GM12865 (cell line): ENCODE data around the gene MAGI2.

Source experiments
- DNase-seq: peaks from one replicate; pipeline ENCODE4 v3.0.0; 2010; ENCODE audit warnings: low read depth
- H3K4me3 ChIP-seq: 2 replicates; pipeline ENCODE4 v1.5.1; 2011; ENCODE audit warnings: mild to moderate bottlenecking, low read depth, low read length, control low read depth
- TF ChIP-seq, protein P1 (sequence below): IDR thresholded peaks from 2 replicates; pipeline ENCODE4 v1.5.1; 2011; ENCODE audit warnings: low read length, control low read depth, low read depth, inconsistent platforms; ENCODE audit not compliant: insufficient read depth; ENCODE audit errors: missing control alignments

The MAGI2 gene

DNA sequence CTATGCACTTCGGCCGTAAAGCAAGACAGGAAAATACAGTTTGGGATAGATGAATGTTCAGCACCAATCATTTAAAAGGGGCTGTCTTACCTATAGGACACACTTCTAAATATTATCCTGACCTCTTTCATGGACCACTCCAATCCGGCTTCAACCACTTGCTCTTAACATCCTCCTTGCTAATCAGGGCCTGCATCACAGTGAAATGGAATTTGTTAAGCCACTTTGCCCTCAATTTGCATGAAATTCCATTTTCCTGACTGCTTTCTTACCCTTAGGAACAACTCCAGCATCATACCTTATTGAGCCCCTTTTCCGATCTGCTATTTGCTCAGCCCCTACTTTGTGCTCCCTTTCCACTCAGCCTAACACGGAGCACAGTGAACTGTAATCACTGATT is 987.6 kb downstream of the MAGI2 start:
- TF ChIP-seq, protein P1, sequence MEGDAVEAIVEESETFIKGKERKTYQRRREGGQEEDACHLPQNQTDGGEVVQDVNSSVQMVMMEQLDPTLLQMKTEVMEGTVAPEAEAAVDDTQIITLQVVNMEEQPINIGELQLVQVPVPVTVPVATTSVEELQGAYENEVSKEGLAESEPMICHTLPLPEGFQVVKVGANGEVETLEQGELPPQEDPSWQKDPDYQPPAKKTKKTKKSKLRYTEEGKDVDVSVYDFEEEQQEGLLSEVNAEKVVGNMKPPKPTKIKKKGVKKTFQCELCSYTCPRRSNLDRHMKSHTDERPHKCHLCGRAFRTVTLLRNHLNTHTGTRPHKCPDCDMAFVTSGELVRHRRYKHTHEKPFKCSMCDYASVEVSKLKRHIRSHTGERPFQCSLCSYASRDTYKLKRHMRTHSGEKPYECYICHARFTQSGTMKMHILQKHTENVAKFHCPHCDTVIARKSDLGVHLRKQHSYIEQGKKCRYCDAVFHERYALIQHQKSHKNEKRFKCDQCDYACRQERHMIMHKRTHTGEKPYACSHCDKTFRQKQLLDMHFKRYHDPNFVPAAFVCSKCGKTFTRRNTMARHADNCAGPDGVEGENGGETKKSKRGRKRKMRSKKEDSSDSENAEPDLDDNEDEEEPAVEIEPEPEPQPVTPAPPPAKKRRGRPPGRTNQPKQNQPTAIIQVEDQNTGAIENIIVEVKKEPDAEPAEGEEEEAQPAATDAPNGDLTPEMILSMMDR = no peak
- no peak for DNase-seq
- H3K4me3 ChIP-seq = no peak overlapping the region

DNA sequence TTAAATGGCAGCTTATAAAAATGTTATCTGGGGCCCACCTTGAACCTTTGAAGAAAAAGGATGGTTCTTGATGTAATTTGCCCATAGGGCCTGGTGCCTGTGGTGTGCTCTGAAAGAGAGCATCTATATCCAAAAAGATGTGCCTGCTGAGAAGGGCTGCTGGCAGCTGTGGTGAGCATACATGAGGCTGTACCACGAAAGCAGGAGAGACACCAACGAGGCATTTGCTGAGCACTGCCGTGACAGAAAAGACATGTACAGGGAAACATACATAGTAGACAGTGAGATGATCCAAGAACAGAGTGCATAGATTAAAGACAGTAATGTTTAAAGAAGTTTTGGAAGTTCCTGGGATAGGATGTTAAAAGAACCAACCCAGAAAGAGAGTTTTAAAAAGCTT is 990.4 kb downstream of the MAGI2 start:
- TF ChIP-seq, protein P1 = no peak
- no peak overlapping the region for H3K4me3 ChIP-seq
- no peak for DNase-seq

GRCh38 chr7:78450706-78451105 is 1002.8 kb downstream of the MAGI2 start:
- no peak overlapping the region for H3K4me3 ChIP-seq
- TF ChIP-seq, protein P1 = no peak
- no peak for DNase-seq

DNA sequence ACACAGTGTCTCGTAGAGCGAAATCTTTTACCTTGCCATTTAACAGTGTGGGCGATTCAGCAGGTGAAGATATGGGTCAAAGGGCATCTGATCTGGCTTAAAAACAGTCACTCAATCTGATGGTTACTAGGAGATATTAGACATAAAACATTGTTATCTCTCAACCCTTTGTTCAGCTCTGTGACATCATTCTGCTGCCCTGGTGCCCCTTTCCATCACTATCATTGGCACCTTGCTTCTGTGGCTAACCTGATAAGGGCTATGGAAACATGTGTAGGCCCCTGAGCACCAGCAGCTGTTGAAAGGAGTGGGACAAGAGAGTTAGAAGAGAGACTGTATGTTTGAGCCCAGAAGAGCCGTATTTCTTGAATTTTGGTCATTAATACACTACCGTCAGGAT is 1004.6 kb downstream of the MAGI2 start:
- TF ChIP-seq, protein P1 = no peak
- no peak overlapping the region for H3K4me3 ChIP-seq
- no peak for DNase-seq

- no peak for DNase-seq
- TF ChIP-seq, protein P1 = no peak
- no peak overlapping the region for H3K4me3 ChIP-seq
Measured at GRCh38 chr7:78444267-78444666, 1009.2 kb downstream of the MAGI2 start.

DNA sequence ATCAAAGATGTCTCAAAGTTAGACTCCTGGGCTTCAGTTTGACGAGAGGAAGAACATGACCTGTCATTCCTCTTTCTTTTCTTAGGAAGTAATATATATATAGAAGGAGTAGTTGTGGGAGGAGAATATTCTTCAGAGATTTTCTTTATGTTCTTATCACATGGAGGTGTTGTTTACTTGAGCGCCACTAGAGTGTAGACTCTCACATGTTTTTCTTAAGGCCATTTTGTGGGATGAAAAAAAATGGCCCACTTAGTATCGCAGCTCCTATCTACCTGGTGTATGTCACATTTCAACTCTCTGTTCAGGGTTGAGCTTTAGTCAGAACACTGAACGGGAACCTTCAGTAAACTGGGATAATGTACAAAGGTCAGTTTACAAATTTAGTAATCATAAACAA is 1009.7 kb downstream of the MAGI2 start:
- no peak overlapping the region for H3K4me3 ChIP-seq
- TF ChIP-seq, protein P1 = no peak
- no peak for DNase-seq

GRCh38 chr7:78441737-78442136 is 1011.7 kb downstream of the MAGI2 start:
- H3K4me3 ChIP-seq = no peak overlapping the region
- TF ChIP-seq, protein P1 = no peak
- no peak for DNase-seq
